ENCODE data around the gene MESD. TPM values are rescaled to one million over a fixed set of nuclear protein-coding genes. Genes with fewer than 3 reads are reported as not detected.

Gene MESD
- total RNA-seq, 3 donors from 2014 or later: 18.5 to 24.5 (median 21.3) TPM

DNA sequence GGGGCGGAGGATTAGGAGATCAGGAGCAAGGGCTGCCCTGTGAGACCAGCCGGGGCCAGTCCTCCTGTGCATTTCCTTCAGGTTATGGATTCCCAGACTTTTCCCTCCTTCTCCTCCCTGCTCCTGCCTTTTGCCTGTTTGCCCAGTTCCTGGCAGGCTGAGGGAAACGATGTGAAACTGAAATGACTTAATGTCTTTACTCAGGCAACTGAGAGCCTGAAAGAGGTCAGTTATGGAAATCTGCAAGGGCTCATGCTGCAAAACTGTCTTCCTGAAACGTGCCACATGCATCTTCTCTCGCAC, 57.2 kb downstream of the MESD start:
- H3K4me3 ChIP-seq: no peak overlapping the region
- H3K36me3 ChIP-seq (ENCODE audit: low read depth): no peaks in the 10 kb centered on the region
- H3K9me3 ChIP-seq: no peaks in the 10 kb centered on the region
- TF ChIP-seq, protein P1, sequence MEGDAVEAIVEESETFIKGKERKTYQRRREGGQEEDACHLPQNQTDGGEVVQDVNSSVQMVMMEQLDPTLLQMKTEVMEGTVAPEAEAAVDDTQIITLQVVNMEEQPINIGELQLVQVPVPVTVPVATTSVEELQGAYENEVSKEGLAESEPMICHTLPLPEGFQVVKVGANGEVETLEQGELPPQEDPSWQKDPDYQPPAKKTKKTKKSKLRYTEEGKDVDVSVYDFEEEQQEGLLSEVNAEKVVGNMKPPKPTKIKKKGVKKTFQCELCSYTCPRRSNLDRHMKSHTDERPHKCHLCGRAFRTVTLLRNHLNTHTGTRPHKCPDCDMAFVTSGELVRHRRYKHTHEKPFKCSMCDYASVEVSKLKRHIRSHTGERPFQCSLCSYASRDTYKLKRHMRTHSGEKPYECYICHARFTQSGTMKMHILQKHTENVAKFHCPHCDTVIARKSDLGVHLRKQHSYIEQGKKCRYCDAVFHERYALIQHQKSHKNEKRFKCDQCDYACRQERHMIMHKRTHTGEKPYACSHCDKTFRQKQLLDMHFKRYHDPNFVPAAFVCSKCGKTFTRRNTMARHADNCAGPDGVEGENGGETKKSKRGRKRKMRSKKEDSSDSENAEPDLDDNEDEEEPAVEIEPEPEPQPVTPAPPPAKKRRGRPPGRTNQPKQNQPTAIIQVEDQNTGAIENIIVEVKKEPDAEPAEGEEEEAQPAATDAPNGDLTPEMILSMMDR (IDR thresholded peaks at IDR 0.05): no peak
- ATAC-seq (no peak), DNase-seq (no peak)
- H3K4me1 ChIP-seq (ENCODE audit: low read depth): no peaks in the 10 kb centered on the region
- intact Hi-C loops (cut with DNase I, micrococcal nuclease): no loop called here

DNA sequence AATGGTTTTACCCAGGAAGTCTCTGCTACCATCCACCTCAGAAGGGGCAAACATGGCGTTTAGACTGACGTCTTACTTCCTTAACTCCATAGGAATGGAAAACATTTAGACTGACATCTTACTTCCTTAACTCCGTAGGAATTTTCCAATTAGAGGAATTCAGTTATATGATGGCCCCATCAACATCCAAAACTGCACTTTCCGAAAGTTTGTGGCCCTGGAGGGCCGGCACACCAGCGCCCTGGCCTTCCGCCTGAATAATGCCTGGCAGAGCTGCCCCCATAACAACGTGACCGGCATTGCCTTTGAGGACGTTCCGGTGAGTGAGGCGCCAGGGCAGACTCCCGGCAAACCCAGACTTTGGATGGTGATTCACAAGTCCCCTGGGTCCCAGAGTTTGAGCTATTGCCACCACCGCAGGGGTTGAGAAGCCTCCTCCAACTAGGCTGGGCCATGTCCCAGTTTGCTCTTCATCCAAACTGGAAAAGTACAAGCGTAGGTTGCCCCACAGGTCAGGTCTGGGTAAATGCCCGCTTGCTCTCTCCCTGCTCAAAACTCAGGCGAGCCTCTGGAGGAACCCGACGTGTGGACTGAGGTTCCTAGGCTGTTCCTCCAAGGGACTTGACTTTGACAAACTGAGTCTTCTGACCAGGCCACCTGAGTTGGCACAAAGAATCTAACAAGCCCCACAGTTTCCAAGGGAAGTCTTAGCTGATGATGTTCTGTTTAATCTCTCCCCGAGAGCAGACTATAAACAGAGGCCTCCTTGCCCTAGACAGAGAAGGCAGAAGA, 57.7 kb downstream of the MESD start:
- TF ChIP-seq, protein P1 (IDR thresholded peaks at IDR 0.05): no peak
- Histone ChIP-seq H3K36me3 (ENCODE audit: low read depth) (no peaks in the 10 kb centered on the region), H3K4me3 (no peak overlapping the region), H3K4me1 (ENCODE audit: low read depth) (no peaks in the 10 kb centered on the region), H3K9me3 (no peaks in the 10 kb centered on the region)
- ATAC-seq (no peak), DNase-seq (no peak)
- intact Hi-C loops (cut with DNase I, micrococcal nuclease): no loop called here

DNA sequence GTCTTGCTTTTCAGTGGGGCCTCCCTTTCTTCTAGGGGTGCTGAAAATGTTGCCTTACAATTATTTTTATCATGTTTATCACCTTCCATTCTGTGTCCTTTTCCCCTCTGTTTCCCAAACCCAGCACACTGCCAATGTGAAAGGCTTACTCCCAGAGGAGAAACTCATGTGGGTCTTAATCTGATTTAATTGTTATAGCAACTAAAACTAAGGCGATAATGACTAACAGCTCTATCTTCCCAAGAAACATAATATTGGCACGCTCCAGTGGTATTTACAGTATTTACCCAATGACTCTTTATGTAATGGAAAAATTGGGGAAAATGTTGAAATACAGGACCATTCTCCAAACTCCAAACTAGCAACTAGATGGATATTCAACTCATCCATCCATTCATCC, 58.4 kb downstream of the MESD start:
- intact Hi-C loops (cut with DNase I, micrococcal nuclease): no loop called here
- DNase-seq: no peak
- Histone ChIP-seq H3K4me1 (ENCODE audit: low read depth) (no peaks in the 10 kb centered on the region), H3K9me3 (no peaks in the 10 kb centered on the region), H3K4me3 (no peak overlapping the region), H3K36me3 (ENCODE audit: low read depth) (no peaks in the 10 kb centered on the region)
- ATAC-seq: no peak
- TF ChIP-seq, protein P1 (IDR thresholded peaks at IDR 0.05): no peak

DNA sequence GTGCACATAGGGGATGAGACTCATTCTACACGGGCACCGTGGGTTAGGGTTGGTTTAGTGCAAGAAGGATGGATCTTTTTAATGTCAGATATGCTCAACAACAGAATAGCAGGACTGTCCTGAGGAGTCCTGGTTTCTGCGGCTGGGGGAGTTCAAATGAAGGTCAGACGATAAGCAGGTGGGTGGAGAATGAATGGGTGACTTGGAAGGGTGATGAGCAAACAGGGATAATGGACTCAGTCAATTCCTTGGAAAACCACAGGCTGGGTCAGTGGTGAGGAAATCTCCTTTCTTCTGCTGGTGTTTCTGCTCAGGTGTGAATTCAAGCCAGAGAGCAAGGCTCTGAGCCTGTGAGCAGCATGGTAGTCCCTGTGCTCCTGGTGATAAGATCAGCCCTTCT, 59.9 kb downstream of the MESD start:
- H3K36me3 ChIP-seq (ENCODE audit: low read depth): no peaks in the 10 kb centered on the region
- DNase-seq (no peak), ATAC-seq (no peak)
- H3K9me3 ChIP-seq: no peaks in the 10 kb centered on the region
- no peak overlapping the region for H3K4me3 ChIP-seq
- H3K4me1 ChIP-seq (ENCODE audit: low read depth): no peaks in the 10 kb centered on the region
- TF ChIP-seq, protein P1 (IDR thresholded peaks at IDR 0.05): no peak
- intact Hi-C loops (cut with DNase I, micrococcal nuclease): no loop called here

DNA sequence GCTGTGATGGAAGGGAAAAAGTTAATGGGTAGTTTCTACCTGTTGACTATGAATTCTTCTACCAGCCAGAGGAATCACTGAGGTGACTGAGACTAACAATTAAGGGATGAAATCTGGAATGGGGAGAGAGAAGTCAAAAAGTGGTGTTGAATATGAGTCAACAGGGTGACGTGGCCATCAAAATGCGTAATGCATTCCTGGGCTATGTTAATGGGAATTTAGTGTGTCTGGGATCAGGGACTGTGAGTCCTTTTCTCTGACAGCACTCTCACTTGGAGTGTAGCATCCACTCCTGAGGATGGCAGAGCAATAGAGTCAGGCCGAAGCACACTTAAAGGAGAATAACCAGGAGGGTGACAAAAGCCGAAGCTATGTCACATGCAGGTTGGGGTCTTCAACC, 60.4 kb downstream of the MESD start:
- ATAC-seq (no peak), DNase-seq (no peak)
- TF ChIP-seq, protein P1 (IDR thresholded peaks at IDR 0.05): no peak
- H3K4me3 ChIP-seq: no peak overlapping the region
- intact Hi-C loops (cut with DNase I, micrococcal nuclease): no loop called here
- H3K36me3 ChIP-seq (ENCODE audit: low read depth): no peaks in the 10 kb centered on the region
- no peaks in the 10 kb centered on the region for H3K9me3 ChIP-seq
- H3K4me1 ChIP-seq (ENCODE audit: low read depth): no peaks in the 10 kb centered on the region

DNA sequence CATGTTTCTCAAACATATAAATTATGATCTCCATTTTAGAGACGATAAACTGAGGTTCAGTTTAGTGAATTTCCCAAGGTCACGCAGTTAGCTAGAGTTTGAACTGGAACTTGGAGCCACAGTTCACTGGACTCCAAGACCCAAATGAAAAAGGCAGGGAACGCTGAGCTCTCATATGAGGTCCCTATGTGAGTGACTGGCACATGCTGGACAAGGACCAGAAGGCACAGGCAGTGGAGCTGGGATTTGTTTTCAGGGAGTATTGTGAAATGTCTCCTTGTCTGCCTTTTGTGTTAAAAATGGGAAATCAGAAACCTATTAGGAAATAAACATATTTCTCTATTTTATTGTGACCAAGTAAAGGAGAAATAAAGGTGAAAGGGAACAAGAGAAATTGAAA, 63.5 kb downstream of the MESD start:
- Histone ChIP-seq H3K4me3 (no peak overlapping the region), H3K9me3 (no peaks in the 10 kb centered on the region), H3K4me1 (ENCODE audit: low read depth) (no peaks in the 10 kb centered on the region), H3K36me3 (ENCODE audit: low read depth) (no peaks in the 10 kb centered on the region)
- intact Hi-C loops (cut with DNase I, micrococcal nuclease): no loop called here
- DNase-seq: no peak
- TF ChIP-seq, protein P1 (IDR thresholded peaks at IDR 0.05): no peak
- ATAC-seq: no peak

Measured in mucosa of descending colon (tissue), 3 donors.